H4 (cell line): ENCODE measurements around the gene TRMT1L. TPM values are rescaled to one million over a fixed set of nuclear protein-coding genes. Genes with fewer than 3 reads are reported as not detected.

Source experiments
- DNase-seq: peaks from one replicate; pipeline ENCODE4 v3.0.0-alpha.2; 2015; ENCODE audit warnings: low spot score
- total RNA-seq: library from RNA; depleted of rRNA; stranded (reverse); fragments of >200 nt; shearing (Covaris generic); gene quantifications from 2 replicates; pipeline ENCODE4 v1.2.3, GENCODE V29; 2014

Gene TRMT1L
- total RNA-seq, 1 experiment from 2014 or later = 29.3 TPM

GRCh38 chr1:185129708-185130107 is 27.0 kb downstream of the TRMT1L start:
- no peak for DNase-seq

- DNase-seq = no peak
Observed at GRCh38 chr1:185112356-185112755, 44.4 kb downstream of the TRMT1L start.

- no peak for DNase-seq
Observed at GRCh38 chr1:185111873-185112272, 44.9 kb downstream of the TRMT1L start.

GRCh38 chr1:185110145-185110544 is 46.6 kb downstream of the TRMT1L start:
- DNase-seq = no peak

GRCh38 chr1:185108321-185108720 is 48.4 kb downstream of the TRMT1L start:
- no peak for DNase-seq

- DNase-seq = no peak
Observed at GRCh38 chr1:185105121-185105520, 51.6 kb downstream of the TRMT1L start.

- no peak for DNase-seq
Observed at GRCh38 chr1:185104083-185104482, 52.7 kb downstream of the TRMT1L start.

GRCh38 chr1:185096531-185096930 is 60.2 kb downstream of the TRMT1L start:
- no peak for DNase-seq

- no peak for DNase-seq
Observed at GRCh38 chr1:185094761-185095160, 62.0 kb downstream of the TRMT1L start.

GRCh38 chr1:185091480-185091879 is 65.3 kb downstream of the TRMT1L start:
- DNase-seq = peak; percentile 17

- DNase-seq = no peak
Observed at GRCh38 chr1:185087746-185088145, 69.0 kb downstream of the TRMT1L start.

- no peak for DNase-seq
Observed at GRCh38 chr1:185087101-185087500, 69.7 kb downstream of the TRMT1L start.

- no peak for DNase-seq
Observed at GRCh38 chr1:185083818-185084217, 72.9 kb downstream of the TRMT1L start.

- DNase-seq = no peak
Observed at GRCh38 chr1:185080422-185080821, 76.3 kb downstream of the TRMT1L start.

- no peak for DNase-seq
Observed at GRCh38 chr1:185077374-185077773, 79.4 kb downstream of the TRMT1L start.

GRCh38 chr1:185075476-185075875 is 81.3 kb downstream of the TRMT1L start:
- no peak for DNase-seq

- no peak for DNase-seq
Observed at GRCh38 chr1:185074307-185074706, 82.4 kb downstream of the TRMT1L start.

GRCh38 chr1:185073725-185074124 is 83.0 kb downstream of the TRMT1L start:
- no peak for DNase-seq

- DNase-seq = no peak
Observed at GRCh38 chr1:185070051-185070450, 86.7 kb downstream of the TRMT1L start.

- no peak for DNase-seq
Observed at GRCh38 chr1:185069202-185069772, 87.5 kb downstream of the TRMT1L start.

GRCh38 chr1:185068341-185068740 is 88.4 kb downstream of the TRMT1L start:
- DNase-seq = no peak
